HG02973 (cell line): ENCODE measurements around the gene PEAK1.

Experiments
- ATAC-seq: cut with Tn5 transposase; IDR thresholded peaks from one replicate; pipeline ENCODE4 v1.9.1; 2021; ENCODE audit warnings: moderate library complexity; ENCODE audit not compliant: unreplicated experiment

PEAK1 gene

GRCh38 chr15:77098572-77098971 lies 321.3 kb downstream of the PEAK1 start:
- ATAC-seq, result no peak

GRCh38 chr15:77097921-77098320 lies 322.0 kb downstream of the PEAK1 start:
- ATAC-seq, result no peak

- ATAC-seq, result no peak
Measured at GRCh38 chr15:77097248-77097721, 322.6 kb downstream of the PEAK1 start.

- ATAC-seq, result no peak
Measured at GRCh38 chr15:77096541-77096940, 323.4 kb downstream of the PEAK1 start.

- ATAC-seq, result no peak
Measured at GRCh38 chr15:77096138-77096537, 323.8 kb downstream of the PEAK1 start.

- no peak for ATAC-seq
Measured at GRCh38 chr15:77094397-77095030, 325.4 kb downstream of the PEAK1 start.

GRCh38 chr15:77093436-77093835 lies 326.5 kb downstream of the PEAK1 start:
- ATAC-seq, result no peak

GRCh38 chr15:77091097-77091496 lies 328.8 kb downstream of the PEAK1 start:
- ATAC-seq, result no peak

- ATAC-seq, result no peak
Measured at GRCh38 chr15:77087213-77087612, 332.7 kb downstream of the PEAK1 start.

GRCh38 chr15:77085297-77085696 lies 334.6 kb downstream of the PEAK1 start:
- no peak for ATAC-seq

- ATAC-seq, result no peak
Measured at GRCh38 chr15:77084436-77084835, 335.5 kb downstream of the PEAK1 start.

GRCh38 chr15:77083381-77084160 lies 336.3 kb downstream of the PEAK1 start:
- ATAC-seq, result no peak

- no peak for ATAC-seq
Measured at GRCh38 chr15:77081971-77082370, 337.9 kb downstream of the PEAK1 start.

GRCh38 chr15:77076323-77076915 lies 343.5 kb downstream of the PEAK1 start:
- no peak for ATAC-seq

- ATAC-seq, result no peak
Measured at GRCh38 chr15:77075528-77075927, 344.4 kb downstream of the PEAK1 start.

- ATAC-seq, result no peak
Measured at GRCh38 chr15:77074350-77074749, 345.6 kb downstream of the PEAK1 start.

GRCh38 chr15:77071305-77072223 lies 348.3 kb downstream of the PEAK1 start:
- ATAC-seq, result no peak

GRCh38 chr15:77070495-77071304 lies 349.2 kb downstream of the PEAK1 start, which contains the start of gene TSPAN3:
TSS of gene TSPAN3 (minus strand) at chr15:77071109. CDS start at chr15:77070954, 155 bp downstream.
- ATAC-seq, result peak; percentile 90

- ATAC-seq, result no peak
Measured at GRCh38 chr15:77070180-77070494, 349.8 kb downstream of the PEAK1 start.

- ATAC-seq, result no peak
Measured at GRCh38 chr15:77069521-77070121, 350.3 kb downstream of the PEAK1 start.
